ENCODE measurements around the gene CCK.

The CCK gene

DNA sequence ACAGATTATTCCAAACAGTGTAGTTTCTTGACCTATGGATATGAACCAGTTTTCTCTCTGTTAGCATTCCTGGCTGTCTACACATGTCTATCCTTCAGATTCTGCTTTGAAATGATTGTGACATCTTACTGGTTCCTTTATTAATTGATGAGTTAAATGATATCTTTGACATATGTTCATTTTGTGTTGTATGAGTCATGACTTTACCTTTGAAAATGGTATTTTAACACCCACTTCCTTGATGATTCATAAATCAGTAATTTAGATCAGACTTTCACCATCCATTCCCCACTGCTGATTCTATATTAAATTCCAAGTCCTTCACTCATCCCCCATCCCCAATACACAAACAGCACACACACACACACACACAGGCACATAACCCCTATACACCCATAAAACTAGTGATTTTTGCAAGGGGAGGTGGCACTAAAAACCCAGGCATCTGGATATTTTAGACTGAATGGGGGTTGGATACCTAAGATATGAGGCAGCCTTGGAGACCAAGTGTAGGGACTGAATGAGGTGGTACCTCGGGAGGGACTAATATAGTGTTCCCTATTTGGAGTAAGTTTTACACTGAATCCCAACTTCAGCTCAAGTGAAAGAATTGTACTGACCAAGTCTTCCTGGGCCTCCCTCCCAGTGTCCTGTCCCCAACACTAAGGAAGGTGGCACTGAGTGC lies 9.7 kb downstream of the CCK start:
- Mint-ChIP-seq H3K27me3 (ENCODE audit: low read depth) (peaks cover 36% of the 10 kb centered on the region), H3K27ac (no peak overlapping the region), H3K36me3 (ENCODE audit: low read depth) (no peaks in the 10 kb centered on the region), H3K4me3 (no peak overlapping the region), H3K4me1 (ENCODE audit: low read depth) (no peaks in the 10 kb centered on the region), H3K9me3 (no peaks in the 10 kb centered on the region)

DNA sequence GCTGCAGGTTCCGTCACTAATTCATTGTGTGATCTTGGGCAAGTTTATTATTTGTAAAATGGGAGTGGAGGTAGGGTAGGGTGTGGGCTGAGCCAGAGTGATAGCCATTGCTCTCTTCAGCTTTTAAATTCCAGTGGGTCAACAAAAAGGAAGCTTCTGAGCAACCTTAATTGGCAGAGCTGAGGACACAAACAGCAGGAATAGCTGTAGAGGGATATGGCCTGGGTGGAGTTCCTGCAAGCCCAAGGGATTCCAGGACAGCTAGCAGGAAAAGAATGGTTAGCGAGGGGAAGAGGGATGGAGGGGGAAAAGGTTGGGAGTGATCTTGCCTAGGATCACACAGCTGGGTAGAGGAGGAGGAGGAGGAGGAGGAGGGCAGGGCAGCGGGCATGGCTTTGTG lies 11.4 kb downstream of the CCK start:
- Mint-ChIP-seq H3K27me3 (ENCODE audit: low read depth) (peaks cover 26% of the 10 kb centered on the region), H3K36me3 (ENCODE audit: low read depth) (no peaks in the 10 kb centered on the region), H3K4me3 (no peak overlapping the region), H3K27ac (no peak overlapping the region), H3K9me3 (no peaks in the 10 kb centered on the region), H3K4me1 (ENCODE audit: low read depth) (no peaks in the 10 kb centered on the region)

DNA sequence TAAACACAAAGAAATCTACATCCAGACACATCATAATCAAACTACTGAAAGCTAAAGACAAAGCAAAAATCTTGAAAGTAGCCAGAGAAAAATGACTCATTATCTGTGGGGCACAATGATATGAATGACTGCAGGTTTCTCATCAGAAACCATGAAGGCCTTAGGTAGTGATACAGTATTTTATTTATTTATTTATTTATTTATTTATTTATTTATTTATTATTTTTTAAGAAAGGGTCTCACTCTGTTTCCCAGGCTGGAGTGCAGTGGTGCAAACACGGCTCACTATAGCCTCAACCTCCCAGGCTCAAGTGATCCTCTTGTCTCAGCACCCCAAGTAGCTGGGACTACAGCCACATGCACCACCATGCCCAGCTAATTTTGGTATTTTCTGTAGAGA lies 15.2 kb downstream of the CCK start:
- Mint-ChIP-seq H3K27me3 (ENCODE audit: low read depth) (peaks cover 28% of the 10 kb centered on the region), H3K4me3 (no peak overlapping the region), H3K4me1 (ENCODE audit: low read depth) (peaks cover 3% of the 10 kb centered on the region), H3K27ac (no peak overlapping the region), H3K9me3 (no peaks in the 10 kb centered on the region), H3K36me3 (ENCODE audit: low read depth) (no peaks in the 10 kb centered on the region)

DNA sequence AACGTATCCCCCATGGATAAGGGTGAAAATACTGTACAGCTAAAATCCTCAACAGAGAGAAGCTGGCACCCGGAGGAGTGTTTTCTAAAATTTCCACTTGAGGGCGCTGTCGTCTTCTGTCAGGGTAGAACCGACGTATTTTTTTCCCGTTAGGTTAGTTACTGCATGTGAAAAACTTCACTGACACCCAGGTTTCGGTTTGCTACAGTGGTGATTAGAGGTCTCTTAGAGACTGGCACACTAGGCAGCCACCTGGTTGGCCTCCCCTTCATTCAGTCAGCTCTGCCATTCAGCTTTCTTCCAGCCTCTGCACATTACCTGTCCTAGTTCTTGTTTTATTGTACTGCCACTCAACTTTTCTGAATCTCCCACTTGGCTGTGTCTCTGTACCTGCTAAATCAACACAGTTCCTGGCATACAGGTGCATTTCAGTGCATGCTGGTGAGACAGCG lies 18.4 kb downstream of the CCK start:
- Mint-ChIP-seq H3K9me3 (no peaks in the 10 kb centered on the region), H3K36me3 (ENCODE audit: low read depth) (no peaks in the 10 kb centered on the region), H3K4me3 (no peak overlapping the region), H3K27me3 (ENCODE audit: low read depth) (peaks cover 20% of the 10 kb centered on the region), H3K27ac (no peak overlapping the region), H3K4me1 (ENCODE audit: low read depth) (peaks cover 3% of the 10 kb centered on the region)

DNA sequence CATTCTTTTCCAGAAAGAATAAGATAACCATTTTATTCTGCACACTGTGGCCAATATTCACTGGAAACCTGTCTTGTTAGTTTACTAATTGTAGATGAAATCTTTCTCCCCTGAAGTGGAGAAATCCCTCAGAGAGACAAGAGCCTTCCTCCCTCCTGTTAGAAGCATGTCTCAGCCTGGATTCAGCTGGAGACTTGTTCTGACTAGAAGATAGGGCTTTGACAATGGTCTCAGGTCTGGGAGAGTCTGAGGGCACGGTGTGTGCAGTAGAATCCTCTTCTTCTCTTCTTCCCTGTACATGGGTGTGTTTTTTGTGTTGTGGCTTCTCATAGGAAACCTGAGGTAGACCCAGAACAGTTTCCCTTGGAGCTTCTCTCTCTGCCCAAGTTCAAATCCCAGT lies 19.9 kb downstream of the CCK start:
- Mint-ChIP-seq H3K9me3 (no peaks in the 10 kb centered on the region), H3K27me3 (ENCODE audit: low read depth) (peaks cover 20% of the 10 kb centered on the region), H3K4me1 (ENCODE audit: low read depth) (peaks cover 3% of the 10 kb centered on the region)

DNA sequence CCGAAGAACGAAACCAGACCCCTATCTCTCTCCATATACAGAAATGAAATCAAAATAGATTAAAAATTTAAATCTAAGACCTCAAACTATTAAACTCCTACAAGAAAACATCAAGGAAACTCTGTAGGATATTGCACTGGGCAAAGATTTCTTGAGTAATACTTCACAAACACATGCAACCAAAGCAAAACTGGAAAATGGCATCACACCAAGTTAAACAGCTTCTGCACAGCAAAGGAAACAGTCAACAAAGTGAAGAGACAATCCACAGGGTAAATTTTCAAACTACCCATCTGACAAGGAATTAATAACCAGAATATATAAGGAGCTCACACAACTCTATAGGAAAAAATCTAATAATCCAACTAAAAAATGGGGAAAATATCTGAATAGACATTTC lies 29.4 kb downstream of the CCK start:
- Mint-ChIP-seq H3K9me3 (peaks cover 14% of the 10 kb centered on the region), H3K4me3 (no peak overlapping the region), H3K4me1 (ENCODE audit: low read depth) (no peaks in the 10 kb centered on the region), H3K27ac (no peak overlapping the region), H3K36me3 (ENCODE audit: low read depth) (peaks cover 3% of the 10 kb centered on the region), H3K27me3 (ENCODE audit: low read depth) (peaks cover 32% of the 10 kb centered on the region)

More for the DNA sequence above, 19.9 kb downstream of the CCK start:
- Mint-ChIP-seq H3K36me3 (ENCODE audit: low read depth) (no peaks in the 10 kb centered on the region), H3K4me3 (no peak overlapping the region), H3K27ac (no peak overlapping the region)

DNA sequence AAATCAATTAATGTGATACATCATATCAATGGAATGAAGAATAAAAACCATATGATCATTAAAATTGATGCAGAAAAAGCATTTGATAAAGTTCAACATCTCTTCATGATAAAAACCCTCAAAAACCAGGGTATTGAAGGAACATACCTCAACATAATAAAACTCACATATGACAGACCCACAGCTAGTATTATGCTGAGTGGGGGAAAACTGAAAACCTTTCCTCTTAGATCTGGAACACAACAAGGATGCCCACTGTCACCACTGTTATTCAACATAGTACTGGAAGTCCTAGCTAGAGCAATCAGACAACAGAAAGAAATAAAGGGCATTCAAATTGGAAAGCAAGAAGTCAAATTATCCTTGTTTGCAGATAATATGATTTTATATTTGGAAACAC lies 30.5 kb downstream of the CCK start:
- Mint-ChIP-seq H3K4me1 (ENCODE audit: low read depth) (no peaks in the 10 kb centered on the region), H3K27ac (no peak overlapping the region), H3K27me3 (ENCODE audit: low read depth) (peaks cover 32% of the 10 kb centered on the region), H3K9me3 (peaks cover 14% of the 10 kb centered on the region), H3K4me3 (no peak overlapping the region), H3K36me3 (ENCODE audit: low read depth) (peaks cover 3% of the 10 kb centered on the region)

DNA sequence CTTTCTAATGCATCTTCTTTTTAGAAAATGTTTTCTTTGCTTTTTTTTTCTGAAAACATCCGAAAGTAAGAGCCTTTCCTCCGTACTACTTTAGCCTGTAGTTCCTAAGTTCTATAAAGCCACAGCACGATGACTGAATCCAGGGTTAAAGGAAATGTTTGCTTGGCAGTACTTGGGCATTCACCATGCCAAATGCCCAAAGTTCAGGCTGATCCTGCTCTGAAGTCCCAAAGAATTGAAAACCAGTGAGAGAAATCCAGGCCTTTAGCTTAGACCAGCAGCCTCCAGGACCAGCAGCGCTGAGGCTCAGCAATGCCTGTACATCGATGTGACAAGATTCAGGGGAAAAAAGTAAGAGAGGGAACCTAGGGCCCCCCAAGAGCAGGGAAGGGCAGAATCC lies 35.1 kb downstream of the CCK start:
- Mint-ChIP-seq H3K4me1 (ENCODE audit: low read depth) (peaks cover 6% of the 10 kb centered on the region), H3K27me3 (ENCODE audit: low read depth) (peaks cover 18% of the 10 kb centered on the region), H3K36me3 (ENCODE audit: low read depth) (peaks cover 2% of the 10 kb centered on the region), H3K4me3 (no peak overlapping the region), H3K27ac (no peak overlapping the region), H3K9me3 (no peaks in the 10 kb centered on the region)

DNA sequence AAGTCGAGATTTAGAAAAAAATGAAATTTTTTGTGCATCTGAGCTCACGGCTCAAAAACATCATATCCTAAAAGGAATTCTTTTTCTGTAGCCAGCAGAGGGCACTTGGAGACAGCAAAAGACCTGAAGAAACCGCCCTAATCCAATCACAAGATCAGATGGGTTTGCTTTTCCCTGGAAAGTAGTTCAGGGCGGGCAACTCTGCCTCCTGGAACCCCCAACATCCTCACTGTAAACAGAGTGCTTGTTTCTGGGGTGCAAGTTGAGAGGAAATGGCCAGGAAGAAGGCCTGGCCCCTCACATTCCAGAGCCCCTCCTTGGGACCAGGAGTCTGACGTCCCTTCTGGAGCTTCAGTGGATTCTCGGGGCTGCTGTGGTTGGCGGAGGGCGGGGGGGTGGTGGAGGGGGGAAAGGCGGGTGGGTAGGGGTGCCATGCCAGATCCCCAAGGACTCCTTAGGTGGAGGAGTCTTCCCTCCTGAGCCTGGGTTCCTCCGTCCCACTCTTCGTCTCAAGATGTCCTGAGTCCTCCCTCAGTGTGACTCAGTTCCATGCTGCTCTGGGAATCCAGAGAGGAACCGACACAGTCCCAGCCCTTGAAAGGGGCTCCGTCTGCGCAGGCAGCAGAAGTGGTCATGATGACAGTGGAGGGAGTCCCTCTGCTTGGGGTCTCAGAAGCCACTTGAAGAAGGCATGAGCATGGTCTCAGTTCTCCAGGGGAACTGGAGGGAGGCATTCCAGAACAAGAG lies 35.9 kb downstream of the CCK start:
- Mint-ChIP-seq H3K4me3 (no peak overlapping the region), H3K27me3 (ENCODE audit: low read depth) (peaks cover 10% of the 10 kb centered on the region), H3K4me1 (ENCODE audit: low read depth) (peaks cover 6% of the 10 kb centered on the region), H3K27ac (no peak overlapping the region), H3K9me3 (no peaks in the 10 kb centered on the region), H3K36me3 (ENCODE audit: low read depth) (peaks cover 2% of the 10 kb centered on the region)

DNA sequence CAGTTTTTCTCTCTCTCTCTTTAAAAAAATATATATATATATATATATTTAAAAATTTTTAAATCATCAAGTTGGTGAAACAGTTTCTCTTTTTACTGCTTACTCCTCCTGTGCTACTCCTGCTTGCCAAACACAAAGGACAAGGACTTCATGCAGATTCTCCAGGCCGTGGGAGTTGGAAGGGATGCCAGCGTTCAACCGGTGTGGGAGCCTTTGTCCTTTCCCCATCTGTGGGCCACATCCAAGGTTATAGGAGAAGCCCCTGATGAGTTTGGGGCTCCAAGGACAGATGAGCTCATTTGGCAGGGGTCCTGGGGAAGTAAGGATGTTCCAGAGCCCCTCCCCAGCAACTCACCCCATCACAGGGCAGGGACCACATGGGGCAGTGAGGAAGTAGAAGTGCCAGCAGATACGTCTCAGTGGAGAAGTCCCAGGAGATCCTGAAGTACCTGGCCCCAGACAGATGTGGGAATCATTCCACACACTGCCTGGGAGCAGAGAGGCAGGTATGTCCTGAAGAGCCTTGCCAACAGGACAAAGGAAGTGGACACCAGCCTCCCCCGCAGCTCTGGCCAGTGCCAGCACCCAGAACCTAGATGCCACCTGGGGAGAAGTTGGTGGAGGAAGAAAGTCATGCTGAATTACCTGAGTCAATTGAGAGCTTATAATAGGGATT lies 36.6 kb downstream of the CCK start:
- Mint-ChIP-seq H3K27me3 (ENCODE audit: low read depth) (peaks cover 3% of the 10 kb centered on the region), H3K36me3 (ENCODE audit: low read depth) (peaks cover 2% of the 10 kb centered on the region), H3K4me3 (no peak overlapping the region), H3K27ac (no peak overlapping the region), H3K4me1 (ENCODE audit: low read depth) (peaks cover 6% of the 10 kb centered on the region), H3K9me3 (no peaks in the 10 kb centered on the region)

DNA sequence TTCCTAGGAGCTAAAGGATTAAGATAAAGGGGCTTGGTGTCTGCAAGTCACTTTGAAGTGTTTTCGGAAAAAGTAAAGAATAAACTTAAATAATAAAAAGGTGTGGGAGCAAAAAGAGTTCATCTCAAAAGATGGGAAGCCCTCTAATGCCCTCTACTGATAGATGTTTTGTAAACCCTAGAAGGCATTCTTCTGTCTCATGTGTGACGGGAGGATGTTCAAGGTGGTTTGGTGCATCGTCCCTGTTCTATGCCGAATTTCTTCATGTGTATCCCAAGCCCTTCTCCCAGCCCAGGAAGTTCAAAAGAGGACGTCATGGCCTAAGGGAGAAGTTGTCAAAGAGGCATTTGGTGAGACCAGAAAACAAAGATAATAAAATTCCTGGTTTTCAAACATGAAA lies 37.2 kb downstream of the CCK start:
- Mint-ChIP-seq H3K27me3 (ENCODE audit: low read depth) (no peaks in the 10 kb centered on the region), H3K27ac (no peak overlapping the region), H3K4me1 (ENCODE audit: low read depth) (peaks cover 6% of the 10 kb centered on the region), H3K4me3 (no peak overlapping the region), H3K9me3 (no peaks in the 10 kb centered on the region), H3K36me3 (ENCODE audit: low read depth) (peaks cover 4% of the 10 kb centered on the region)

DNA sequence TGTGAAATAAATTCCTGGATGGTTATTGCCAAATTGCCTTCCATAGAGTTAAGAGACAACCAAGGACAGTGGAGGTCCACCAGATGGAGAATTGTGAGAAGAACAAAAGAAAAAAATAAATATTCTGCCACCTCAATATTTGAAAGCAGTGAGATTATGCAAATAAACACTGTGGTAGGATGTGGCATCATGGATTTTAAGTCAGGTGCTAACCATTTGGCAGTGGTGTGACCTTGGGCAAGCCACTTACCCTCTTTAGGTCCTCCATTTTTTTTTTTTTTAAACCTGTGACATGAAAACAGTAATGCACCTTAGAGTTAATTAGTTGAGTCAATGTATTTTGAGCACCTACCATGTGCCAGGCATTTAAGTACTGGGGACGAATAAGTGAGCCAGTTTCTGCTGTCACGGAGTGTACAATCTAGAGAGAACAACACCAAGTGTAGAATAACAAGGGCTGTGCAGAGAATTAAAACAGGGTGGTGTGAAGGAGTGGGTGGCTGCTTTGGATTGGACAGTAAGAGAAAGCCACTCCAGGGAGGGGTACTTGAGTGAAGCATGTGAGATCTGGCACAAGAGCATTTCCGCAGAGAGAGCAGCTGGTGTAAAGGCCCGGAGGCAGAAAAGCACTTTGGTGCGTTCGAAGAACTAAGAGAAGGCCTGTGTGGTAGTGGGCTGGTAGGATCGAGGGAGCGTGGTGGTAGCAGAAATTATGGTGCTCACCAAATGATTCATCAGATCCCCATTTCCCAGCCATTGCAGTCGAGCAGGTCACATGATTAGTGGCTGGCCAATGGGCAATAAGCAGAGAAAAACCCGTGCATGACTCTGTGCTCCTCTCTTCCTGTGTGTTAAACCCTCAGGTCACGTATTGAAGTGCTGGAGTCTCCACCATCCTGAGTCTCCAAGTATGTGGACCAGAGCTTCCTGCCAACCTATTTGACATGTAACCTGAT lies 39.2 kb downstream of the CCK start:
- Mint-ChIP-seq H3K36me3 (ENCODE audit: low read depth) (peaks cover 6% of the 10 kb centered on the region), H3K9me3 (no peaks in the 10 kb centered on the region), H3K27ac (no peak overlapping the region), H3K4me1 (ENCODE audit: low read depth) (peaks cover 6% of the 10 kb centered on the region), H3K4me3 (no peak overlapping the region), H3K27me3 (ENCODE audit: low read depth) (no peaks in the 10 kb centered on the region)

DNA sequence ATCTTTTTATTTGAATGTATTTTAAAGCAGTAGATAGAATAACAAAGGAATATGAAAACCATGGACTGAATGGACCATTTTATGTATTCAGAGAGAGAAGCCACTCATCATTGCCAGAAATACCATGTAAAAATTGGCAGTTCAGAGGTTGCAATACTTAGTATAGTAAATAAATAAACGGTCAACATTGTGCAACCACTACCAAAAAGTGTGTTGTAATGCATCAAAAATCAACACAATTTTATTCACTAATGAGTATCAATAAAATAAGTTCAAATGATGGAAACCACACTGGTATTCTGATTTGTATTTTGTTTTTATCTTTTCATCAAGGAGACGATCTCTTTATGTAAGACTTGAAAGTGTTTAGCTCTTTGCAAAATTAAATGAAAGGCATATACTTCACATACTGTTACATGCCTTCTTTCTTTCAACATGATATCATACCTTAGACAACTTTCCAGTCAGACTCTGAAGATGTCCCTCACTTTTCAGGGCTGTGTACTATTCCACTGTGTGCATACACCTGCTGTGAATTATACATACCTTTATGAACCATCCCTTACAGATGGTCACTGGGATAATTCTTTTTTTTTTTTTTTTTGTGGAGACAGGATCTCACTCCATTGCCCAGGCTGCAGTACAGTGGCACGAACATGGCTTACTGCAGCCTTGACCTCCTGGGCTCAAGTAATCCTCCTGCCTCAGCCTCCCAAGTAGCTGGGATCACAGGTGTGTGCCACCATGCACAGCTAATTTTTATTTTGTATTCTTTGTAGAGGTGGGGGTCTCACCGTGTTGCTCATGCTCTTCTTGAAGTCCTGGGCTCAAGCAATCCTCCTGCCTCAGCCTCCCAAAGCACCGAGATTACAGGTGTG lies 40.3 kb downstream of the CCK start:
- Mint-ChIP-seq H3K36me3 (ENCODE audit: low read depth) (peaks cover 6% of the 10 kb centered on the region), H3K4me1 (ENCODE audit: low read depth) (peaks cover 6% of the 10 kb centered on the region), H3K27me3 (ENCODE audit: low read depth) (no peaks in the 10 kb centered on the region), H3K27ac (no peak overlapping the region), H3K9me3 (no peaks in the 10 kb centered on the region), H3K4me3 (no peak overlapping the region)

All from T-helper 1 cell treated with Interleukin-12 subunit alpha and Interleukin-12 subunit beta and Interleukin-4 antibody, amounts not matched to agents 30 μg/mL and 1 μg/mL, for 36 hours (primary cell).